ENCODE results near the gene VPS18. TPM values are rescaled to one million over a fixed set of nuclear protein-coding genes. Genes with fewer than 3 reads are reported as not detected.

VPS18 gene
- polyA plus RNA-seq, 1 donor from 2014 or later, result 13.8 TPM

GRCh38 chr15:40902605-40903561 lies 8.6 kb downstream of the VPS18 start:
- Histone ChIP-seq H3K9me3 (ENCODE audit: low read length) (no peaks in the 10 kb centered on the region), H3F3A (ENCODE audit: insufficient read depth, low read length, poor library complexity, severe bottlenecking) (peaks cover 4% of the 10 kb centered on the region), H3K4me3 (ENCODE audit: low read length) (no peak overlapping the region), H3K36me3 (ENCODE audit: insufficient read depth, low read length) (no peaks in the 10 kb centered on the region), H3K27ac (ENCODE audit: low read length) (no peak overlapping the region), H2AFZ (ENCODE audit: low read depth, low read length) (no peak overlapping the region), H3K79me2 (replicated peaks; ENCODE audit: insufficient read depth, low read length) (no peaks in the 10 kb centered on the region), H3K9me2 (ENCODE audit: insufficient read depth, low read length) (no peaks in the 10 kb centered on the region), H3K27me3 (ENCODE audit: insufficient read depth, low read depth, low read length) (no peaks in the 10 kb centered on the region), H4K20me1 (ENCODE audit: insufficient read depth) (peaks cover 8% of the 10 kb centered on the region), H3K9ac (ENCODE audit: low read length) (no peak overlapping the region), H3K4me2 (ENCODE audit: low read length) (no peak overlapping the region)
- TF ChIP-seq EP300 (conservative IDR thresholded peaks at IDR 0.05; ENCODE audit: poor library complexity, severe bottlenecking) (no peak), TAF1 (IDR thresholded peaks at IDR 0.05; ENCODE audit: low read depth) (no peak), REST (IDR thresholded peaks at IDR 0.05; ENCODE audit: borderline replicate concordance) (no peak), POLR2AphosphoS5 (IDR thresholded peaks at IDR 0.05) (no peak), RAD21 (conservative IDR thresholded peaks at IDR 0.05) (no peak), CTCF (IDR thresholded peaks at IDR 0.05; ENCODE audit: poor library complexity, severe bottlenecking) (no peak), SMC3 (conservative IDR thresholded peaks at IDR 0.05; ENCODE audit: poor library complexity) (no peak), MXI1 (conservative IDR thresholded peaks at IDR 0.05; ENCODE audit: poor library complexity, severe bottlenecking) (no peak), EZH2 (IDR thresholded peaks at IDR 0.05; ENCODE audit: borderline replicate concordance, insufficient read depth, low read length, poor library complexity, severe bottlenecking) (no peak)

- Histone ChIP-seq H3K9me2 (ENCODE audit: insufficient read depth, low read length) (no peaks in the 10 kb centered on the region), H4K20me1 (ENCODE audit: insufficient read depth) (peaks cover 8% of the 10 kb centered on the region), H3K36me3 (ENCODE audit: insufficient read depth, low read length) (no peaks in the 10 kb centered on the region), H3K4me2 (ENCODE audit: low read length) (no peak overlapping the region), H3K27ac (ENCODE audit: low read length) (no peak overlapping the region), H3K79me2 (replicated peaks; ENCODE audit: insufficient read depth, low read length) (no peaks in the 10 kb centered on the region), H3K27me3 (ENCODE audit: insufficient read depth, low read depth, low read length) (no peaks in the 10 kb centered on the region), H3K9ac (ENCODE audit: low read length) (no peak overlapping the region), H3F3A (ENCODE audit: insufficient read depth, low read length, poor library complexity, severe bottlenecking) (peaks cover 4% of the 10 kb centered on the region), H2AFZ (ENCODE audit: low read depth, low read length) (no peak overlapping the region), H3K9me3 (ENCODE audit: low read length) (no peaks in the 10 kb centered on the region), H3K4me3 (ENCODE audit: low read length) (no peak overlapping the region)
- TF ChIP-seq EZH2 (IDR thresholded peaks at IDR 0.05; ENCODE audit: borderline replicate concordance, insufficient read depth, low read length, poor library complexity, severe bottlenecking), result no peak
- no peak for TF ChIP-seq POLR2AphosphoS5 (IDR thresholded peaks at IDR 0.05)
- TF ChIP-seq REST (IDR thresholded peaks at IDR 0.05; ENCODE audit: borderline replicate concordance), result no peak
- no peak for TF ChIP-seq MXI1 (conservative IDR thresholded peaks at IDR 0.05; ENCODE audit: poor library complexity, severe bottlenecking)
- no peak for TF ChIP-seq SMC3 (conservative IDR thresholded peaks at IDR 0.05; ENCODE audit: poor library complexity)
- TF ChIP-seq EP300 (conservative IDR thresholded peaks at IDR 0.05; ENCODE audit: poor library complexity, severe bottlenecking), result no peak
- no peak for TF ChIP-seq CTCF (IDR thresholded peaks at IDR 0.05; ENCODE audit: poor library complexity, severe bottlenecking)
- TF ChIP-seq TAF1 (IDR thresholded peaks at IDR 0.05; ENCODE audit: low read depth), result no peak
- TF ChIP-seq RAD21 (conservative IDR thresholded peaks at IDR 0.05), result no peak
Measured at GRCh38 chr15:40904552-40905201, 10.4 kb downstream of the VPS18 start.

Measured in neural cell (in vitro differentiated cells).